ENCODE results near the gene E2F8. TPM values are rescaled to one million over a fixed set of nuclear protein-coding genes. Genes with fewer than 3 reads are reported as not detected.

Gene E2F8
- total RNA-seq, 4 donors from 2014 or later, result 0.64 to 1.2 (median 1.2) TPM; not detected in 1

DNA sequence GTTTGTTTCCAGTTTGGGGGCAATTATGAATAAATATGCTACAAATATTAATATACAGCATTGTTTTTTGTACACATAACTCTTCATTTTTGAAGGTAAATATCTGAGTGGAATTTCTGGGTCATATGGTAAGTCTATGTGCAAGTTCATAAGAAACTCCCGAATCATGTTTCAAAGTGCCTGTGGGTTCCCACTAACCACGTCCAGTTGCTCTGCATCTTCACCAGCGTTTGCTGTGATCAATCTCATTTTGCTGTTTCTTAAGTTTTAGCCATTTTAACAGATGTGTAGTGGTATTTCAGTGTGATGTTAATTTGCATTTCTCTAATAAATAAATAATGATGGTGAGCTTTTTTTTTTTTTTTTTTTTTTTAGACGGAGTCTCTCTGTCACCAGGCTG, 24.7 kb downstream of the E2F8 start:
- Histone ChIP-seq H3K4me3 (no peak overlapping the region), H3K27ac (no peak overlapping the region), H3K36me3 (no peaks in the 10 kb centered on the region), H3K4me1 (no peaks in the 10 kb centered on the region), H3K27me3 (no peaks in the 10 kb centered on the region), H3K9me3 (no peaks in the 10 kb centered on the region)
- WGBS, 2 donors (ENCODE audit: low coverage in 1 of 2), result 84 to 100% methylated on average over 1 to 4 of the region's 4 CpGs
- no peak for DNase-seq
- in situ Hi-C loops (cut with MboI; ENCODE audit: low pct_ligation_motif_present in 1 of 4, low pct_unique_long_range_greater_than_20kb in 1 of 4, low sequenced_read_pairs in 3 of 4), result no loop called here
- intact Hi-C loops (cut with DNase I; ENCODE audit: low total_unique reads), result no loop called here
- TF ChIP-seq CTCF (IDR thresholded peaks at IDR 0.05) (no peak), EP300 (IDR thresholded peaks at IDR 0.05; ENCODE audit: low read depth) (no peak), POLR2A (IDR thresholded peaks at IDR 0.05) (no peak), POLR2AphosphoS5 (IDR thresholded peaks at IDR 0.05) (no peak)

- TF ChIP-seq POLR2AphosphoS5 (IDR thresholded peaks at IDR 0.05) (no peak), CTCF (IDR thresholded peaks at IDR 0.05) (no peak), EP300 (IDR thresholded peaks at IDR 0.05; ENCODE audit: low read depth) (no peak), POLR2A (IDR thresholded peaks at IDR 0.05) (no peak)
- Histone ChIP-seq H3K4me3 (no peak overlapping the region), H3K27ac (no peak overlapping the region), H3K4me1 (peaks cover 0 to 5% (median 0%) of the 10 kb centered on the region in 4 donors), H3K27me3 (no peaks in the 10 kb centered on the region), H3K9me3 (no peaks in the 10 kb centered on the region), H3K36me3 (no peaks in the 10 kb centered on the region)
- no peak for DNase-seq
- intact Hi-C loops (cut with DNase I; ENCODE audit: low total_unique reads), result no loop called here
- WGBS, 2 donors (ENCODE audit: low coverage in 1 of 2), result 67 to 81% methylated on average over 4 of the region's 4 CpGs
- in situ Hi-C loops (cut with MboI; ENCODE audit: low pct_ligation_motif_present in 1 of 4, low pct_unique_long_range_greater_than_20kb in 1 of 4, low sequenced_read_pairs in 3 of 4), result no loop called here
Observed at GRCh38 chr11:19209617-19210370, 31.0 kb downstream of the E2F8 start.

- Histone ChIP-seq H3K27me3 (no peaks in the 10 kb centered on the region), H3K4me3 (no peak overlapping the region), H3K27ac (no peak overlapping the region), H3K4me1 (peaks cover 0 to 5% (median 0%) of the 10 kb centered on the region in 4 donors), H3K36me3 (no peaks in the 10 kb centered on the region), H3K9me3 (no peaks in the 10 kb centered on the region)
- in situ Hi-C loops (cut with MboI; ENCODE audit: low pct_ligation_motif_present in 1 of 4, low pct_unique_long_range_greater_than_20kb in 1 of 4, low sequenced_read_pairs in 3 of 4), result no loop called here
- TF ChIP-seq POLR2A (IDR thresholded peaks at IDR 0.05) (no peak), EP300 (IDR thresholded peaks at IDR 0.05; ENCODE audit: low read depth) (no peak), CTCF (IDR thresholded peaks at IDR 0.05) (no peak), POLR2AphosphoS5 (IDR thresholded peaks at IDR 0.05) (no peak)
- WGBS, 2 donors (ENCODE audit: low coverage in 1 of 2), result 43 to 53% methylated on average over 1 to 3 of the region's 3 CpGs
- intact Hi-C loops (cut with DNase I; ENCODE audit: low total_unique reads), result no loop called here
- DNase-seq, result no peak
Observed at GRCh38 chr11:19208959-19209546, 31.7 kb downstream of the E2F8 start.

DNA sequence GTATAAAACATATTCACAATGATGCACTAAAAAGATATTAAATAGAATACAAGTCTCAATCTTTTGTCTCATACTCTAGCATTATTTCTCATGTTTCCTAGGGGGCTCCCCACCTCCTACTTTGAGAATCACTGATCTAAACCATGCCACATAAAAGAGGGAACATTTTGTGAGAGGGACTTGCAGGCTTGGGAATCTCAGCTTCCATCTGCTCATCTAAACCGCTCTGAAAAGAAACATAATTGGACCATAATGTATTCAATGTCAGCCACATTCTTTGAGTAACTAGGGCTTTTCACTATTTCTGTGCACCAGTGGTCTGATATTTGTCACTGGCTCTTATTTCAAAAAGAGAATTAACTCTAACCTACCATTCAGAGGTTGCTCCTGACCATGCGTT, 32.6 kb downstream of the E2F8 start:
- H3K27me3 ChIP-seq, result no peaks in the 10 kb centered on the region
- intact Hi-C loops (cut with DNase I; ENCODE audit: low total_unique reads) (no loop called here), in situ Hi-C loops (cut with MboI; ENCODE audit: low pct_ligation_motif_present in 1 of 4, low pct_unique_long_range_greater_than_20kb in 1 of 4, low sequenced_read_pairs in 3 of 4) (no loop called here)
- no peaks in the 10 kb centered on the region for H3K9me3 ChIP-seq
- no peaks in the 10 kb centered on the region for H3K36me3 ChIP-seq
- DNase-seq, result no peak
- TF ChIP-seq CTCF (IDR thresholded peaks at IDR 0.05) (no peak), EP300 (IDR thresholded peaks at IDR 0.05; ENCODE audit: low read depth) (no peak), POLR2AphosphoS5 (IDR thresholded peaks at IDR 0.05) (no peak), POLR2A (IDR thresholded peaks at IDR 0.05) (no peak)
- H3K4me3 ChIP-seq, result no peak overlapping the region
- no peak overlapping the region for H3K27ac ChIP-seq
- H3K4me1 ChIP-seq, result peaks cover 0 to 5% (median 0%) of the 10 kb centered on the region in 4 donors
- WGBS, 2 donors (ENCODE audit: low coverage in 1 of 2), result 80 to 100% methylated on average over 2 of the region's 2 CpGs
